ENCODE data around the gene RTF1. TPM values are rescaled to one million over a fixed set of nuclear protein-coding genes. Genes with fewer than 3 reads are reported as not detected.

Gene RTF1
- total RNA-seq, 2 experiments from 2014 or later: 28.6 to 46.9 TPM

- no peak for DNase-seq (ENCODE audit: low spot score)
- H3K79me2 ChIP-seq (ENCODE audit: insufficient read depth, low read depth, low read length): no peaks in the 10 kb centered on the region
- no peak overlapping the region for H3K4me3 ChIP-seq (ENCODE audit: low read depth, low read length, poor library complexity, severe bottlenecking)
- H4K20me1 ChIP-seq (ENCODE audit: insufficient read depth, low read length): no peaks in the 10 kb centered on the region
- no peaks in the 10 kb centered on the region for H3K9me3 ChIP-seq (ENCODE audit: low read length)
- intact Hi-C loops (cut with micrococcal nuclease; ENCODE audit: unreplicated experiment): no loop called here
- H2AFZ ChIP-seq (ENCODE audit: low read length): no peak overlapping the region
- TF ChIP-seq CTCF (conservative IDR thresholded peaks at IDR 0.05; ENCODE audit: low read length): no peak
- BruUV-seq (replicated peaks): no TSS peak
- H3K4me2 ChIP-seq (ENCODE audit: low read length): no peak overlapping the region
- CTCF ChIA-PET (ENCODE audit: unreplicated experiment): interaction anchor here (0.6 kb wide), 1 partner anchor 22 kb away, joined by 4 read pairs; no protein-coding TSS in a partner anchor
- no peaks in the 10 kb centered on the region for H3K4me1 ChIP-seq (ENCODE audit: insufficient read depth, low read length, poor library complexity, severe bottlenecking)
- no peak overlapping the region for H3K27ac ChIP-seq (ENCODE audit: low read depth, low read length, poor library complexity, severe bottlenecking)
- H3K36me3 ChIP-seq (ENCODE audit: insufficient read depth, low read length): peaks cover 89% of the 10 kb centered on the region
- H3K9me2 ChIP-seq (ENCODE audit: insufficient read depth, low read length): no peaks in the 10 kb centered on the region
- POLR2A ChIA-PET: interaction anchor here (0.6 to 0.9 kb wide), 3 partner anchors 11 to 1011 kb away, joined by 3 to 4 read pairs (median 3); no protein-coding TSS in a partner anchor
Measured at GRCh38 chr15:41476416-41477048, 59.6 kb downstream of the RTF1 start.

GRCh38 chr15:41480396-41481140 lies 63.7 kb downstream of the RTF1 start:
- intact Hi-C loops (cut with micrococcal nuclease; ENCODE audit: unreplicated experiment): no loop called here
- Histone ChIP-seq H3K4me3 (ENCODE audit: low read depth, low read length, poor library complexity, severe bottlenecking) (no peak overlapping the region), H3K4me1 (ENCODE audit: insufficient read depth, low read length, poor library complexity, severe bottlenecking) (no peaks in the 10 kb centered on the region), H3K4me2 (ENCODE audit: low read length) (no peak overlapping the region), H3K9me2 (ENCODE audit: insufficient read depth, low read length) (no peaks in the 10 kb centered on the region), H2AFZ (ENCODE audit: low read length) (no peak overlapping the region), H3K9me3 (ENCODE audit: low read length) (no peaks in the 10 kb centered on the region), H3K27ac (ENCODE audit: low read depth, low read length, poor library complexity, severe bottlenecking) (no peak overlapping the region), H3K79me2 (ENCODE audit: insufficient read depth, low read depth, low read length) (no peaks in the 10 kb centered on the region), H3K36me3 (ENCODE audit: insufficient read depth, low read length) (peaks cover 69% of the 10 kb centered on the region), H4K20me1 (ENCODE audit: insufficient read depth, low read length) (no peaks in the 10 kb centered on the region)
- ChIA-PET CTCF (ENCODE audit: unreplicated experiment) (no interaction called here), POLR2A (no interaction called here)
- BruUV-seq (replicated peaks): no TSS peak
- TF ChIP-seq CTCF (conservative IDR thresholded peaks at IDR 0.05; ENCODE audit: low read length): no peak
- TF ChIP-seq EZH2phosphoT487 (IDR thresholded peaks at IDR 0.05; ENCODE audit: borderline replicate concordance, low read depth, low read length): no peak
- DNase-seq (ENCODE audit: low spot score): no peak
